ENCODE results near the gene HTRA2. TPM values are rescaled to one million over a fixed set of nuclear protein-coding genes. Genes with fewer than 3 reads are reported as not detected.

HTRA2 gene
- total RNA-seq, 1 donor, result 32.9 TPM

- DNase-seq (ENCODE audit: low read depth), result no peak
- TF ChIP-seq CTCF (IDR thresholded peaks at IDR 0.05; ENCODE audit: insufficient read depth, low read length), result no peak
- H3K4me3 ChIP-seq (ENCODE audit: low read depth, low read length), result no peak overlapping the region
Observed at GRCh38 chr2:74524005-74524404, 5.7 kb upstream of the HTRA2 start.

GRCh38 chr2:74524955-74525716 lies 4.6 kb upstream of the HTRA2 start:
- no peak for DNase-seq (ENCODE audit: low read depth)
- no peak for TF ChIP-seq CTCF (IDR thresholded peaks at IDR 0.05; ENCODE audit: insufficient read depth, low read length)

GRCh38 chr2:74525717-74526648 lies 3.8 kb upstream of the HTRA2 start, which contains the start of gene DQX1:
TSS of gene DQX1 (minus strand) at chr2:74526231. CDS start at chr2:74525729, 502 bp downstream.
- DNase-seq (ENCODE audit: low read depth), result no peak
- H3K4me3 ChIP-seq (ENCODE audit: low read depth, low read length), result no peak within 1 kb of the TSS
- no peak for TF ChIP-seq CTCF (IDR thresholded peaks at IDR 0.05; ENCODE audit: insufficient read depth, low read length)

More at GRCh38 chr2:74524955-74525716, 4.6 kb upstream of the HTRA2 start:
- H3K4me3 ChIP-seq (ENCODE audit: low read depth, low read length), result no peak overlapping the region

GRCh38 chr2:74526649-74527230 lies 3.0 kb upstream of the HTRA2 start:
- no peak for TF ChIP-seq CTCF (IDR thresholded peaks at IDR 0.05; ENCODE audit: insufficient read depth, low read length)
- DNase-seq (ENCODE audit: low read depth), result no peak
- no peak overlapping the region for H3K4me3 ChIP-seq (ENCODE audit: low read depth, low read length)

- H3K4me3 ChIP-seq (ENCODE audit: low read depth, low read length), result no peak overlapping the region
Observed at GRCh38 chr2:74527741-74528140, 2.0 kb upstream of the HTRA2 start.

More at GRCh38 chr2:74527741-74528140, 2.0 kb upstream of the HTRA2 start:
- TF ChIP-seq CTCF (IDR thresholded peaks at IDR 0.05; ENCODE audit: insufficient read depth, low read length), result no peak
- DNase-seq (ENCODE audit: low read depth), result no peak

Measured in fibroblast of the aortic adventitia (primary cell).